GM11168 (cell line): Measurements from ENCODE around the gene TRPM7.
"Not testable (repeated sequence)": the region's sequence is repeated elsewhere in the genome, so short reads cannot be mapped to it uniquely, and the experiment has no call there.

Source experiments
- in situ Hi-C: fragments of 300-500 bp; cut with MboI; formaldehyde crosslinking; loops from one replicate; pipeline ENCODE4 v1.12.0; 2022; ENCODE audit warnings: low sequenced_read_pairs; ENCODE audit not compliant: unreplicated experiment

TRPM7 gene, protein sequence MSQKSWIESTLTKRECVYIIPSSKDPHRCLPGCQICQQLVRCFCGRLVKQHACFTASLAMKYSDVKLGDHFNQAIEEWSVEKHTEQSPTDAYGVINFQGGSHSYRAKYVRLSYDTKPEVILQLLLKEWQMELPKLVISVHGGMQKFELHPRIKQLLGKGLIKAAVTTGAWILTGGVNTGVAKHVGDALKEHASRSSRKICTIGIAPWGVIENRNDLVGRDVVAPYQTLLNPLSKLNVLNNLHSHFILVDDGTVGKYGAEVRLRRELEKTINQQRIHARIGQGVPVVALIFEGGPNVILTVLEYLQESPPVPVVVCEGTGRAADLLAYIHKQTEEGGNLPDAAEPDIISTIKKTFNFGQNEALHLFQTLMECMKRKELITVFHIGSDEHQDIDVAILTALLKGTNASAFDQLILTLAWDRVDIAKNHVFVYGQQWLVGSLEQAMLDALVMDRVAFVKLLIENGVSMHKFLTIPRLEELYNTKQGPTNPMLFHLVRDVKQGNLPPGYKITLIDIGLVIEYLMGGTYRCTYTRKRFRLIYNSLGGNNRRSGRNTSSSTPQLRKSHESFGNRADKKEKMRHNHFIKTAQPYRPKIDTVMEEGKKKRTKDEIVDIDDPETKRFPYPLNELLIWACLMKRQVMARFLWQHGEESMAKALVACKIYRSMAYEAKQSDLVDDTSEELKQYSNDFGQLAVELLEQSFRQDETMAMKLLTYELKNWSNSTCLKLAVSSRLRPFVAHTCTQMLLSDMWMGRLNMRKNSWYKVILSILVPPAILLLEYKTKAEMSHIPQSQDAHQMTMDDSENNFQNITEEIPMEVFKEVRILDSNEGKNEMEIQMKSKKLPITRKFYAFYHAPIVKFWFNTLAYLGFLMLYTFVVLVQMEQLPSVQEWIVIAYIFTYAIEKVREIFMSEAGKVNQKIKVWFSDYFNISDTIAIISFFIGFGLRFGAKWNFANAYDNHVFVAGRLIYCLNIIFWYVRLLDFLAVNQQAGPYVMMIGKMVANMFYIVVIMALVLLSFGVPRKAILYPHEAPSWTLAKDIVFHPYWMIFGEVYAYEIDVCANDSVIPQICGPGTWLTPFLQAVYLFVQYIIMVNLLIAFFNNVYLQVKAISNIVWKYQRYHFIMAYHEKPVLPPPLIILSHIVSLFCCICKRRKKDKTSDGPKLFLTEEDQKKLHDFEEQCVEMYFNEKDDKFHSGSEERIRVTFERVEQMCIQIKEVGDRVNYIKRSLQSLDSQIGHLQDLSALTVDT (N-terminal part only)

DNA sequence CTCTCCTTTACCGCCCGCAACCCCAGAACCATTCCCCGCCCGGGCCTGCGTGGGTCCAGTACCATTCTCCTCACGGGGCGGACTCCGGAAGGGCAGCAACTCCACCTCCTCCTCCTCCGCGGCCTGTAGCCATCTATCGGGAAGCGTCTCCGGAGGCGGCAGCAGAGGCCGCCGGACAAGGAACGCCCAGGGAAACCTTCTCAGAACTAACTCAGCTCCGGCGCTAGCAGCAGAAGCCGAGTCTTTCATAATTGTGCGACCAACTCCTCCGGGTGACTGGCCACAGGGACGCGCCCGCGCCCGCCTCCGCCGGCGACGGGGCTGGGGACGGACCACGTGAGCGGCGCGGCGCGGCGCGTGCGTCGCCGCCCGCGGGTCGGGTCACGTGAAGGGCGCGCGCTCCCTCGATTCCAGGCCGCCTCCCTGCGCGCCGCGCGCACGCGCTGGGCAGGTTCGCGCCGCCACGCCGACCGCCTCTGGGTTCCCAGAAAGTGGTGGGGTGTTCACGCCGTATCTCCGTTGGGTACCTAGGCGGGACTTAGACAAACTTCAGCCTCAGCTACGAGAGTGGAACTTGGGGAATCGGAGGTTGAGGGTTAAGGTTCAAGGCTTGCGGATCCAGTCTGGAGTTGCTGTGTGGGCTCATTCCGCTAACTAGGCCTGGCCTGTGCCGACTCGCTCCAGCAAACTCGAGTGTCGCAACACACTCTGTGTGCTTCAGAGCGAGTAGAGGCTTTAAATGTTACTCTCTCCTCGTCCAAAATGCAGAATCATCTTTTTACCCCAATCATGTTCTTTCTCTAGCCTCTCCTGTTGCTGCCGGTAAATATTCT, at the start of gene TRPM7:
Gene TRPM7 (minus strand): TSS at position 329 of the 833 bp plus-strand sequence. CDS start 264 bp downstream, at position 65.
- in situ Hi-C loops = no loop called here

- in situ Hi-C loops = no loop called here
These were observed 48.6 kb upstream of the TRPM7 start for GRCh38 chr15:50735156-50735555.

GRCh38 chr15:50726315-50726714, 39.7 kb upstream of the TRPM7 start:
- in situ Hi-C loops = no loop called here

DNA sequence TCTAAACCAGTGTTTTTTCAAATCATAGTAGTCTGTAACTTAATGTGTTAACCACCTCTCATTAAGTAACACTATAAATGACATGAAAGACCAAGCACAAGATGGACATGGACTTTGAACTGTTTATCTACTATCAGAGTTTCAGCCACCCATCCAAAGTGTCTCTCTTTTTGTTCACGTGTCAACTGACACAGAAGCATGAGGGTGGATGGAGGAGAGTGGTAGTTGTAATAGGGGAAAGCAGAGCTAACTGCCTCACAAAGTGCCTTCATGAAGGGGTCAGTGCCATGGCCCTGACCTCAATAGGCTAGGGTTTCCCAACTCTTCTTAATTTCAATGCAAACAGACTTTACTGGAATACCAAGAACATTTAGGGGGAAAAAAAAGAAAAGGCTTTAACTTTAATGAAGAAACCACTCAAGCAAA, 32.1 kb upstream of the TRPM7 start:
- in situ Hi-C loops = no loop called here

GRCh38 chr15:50712018-50712417, 25.4 kb upstream of the TRPM7 start:
- in situ Hi-C loops = no loop called here

DNA sequence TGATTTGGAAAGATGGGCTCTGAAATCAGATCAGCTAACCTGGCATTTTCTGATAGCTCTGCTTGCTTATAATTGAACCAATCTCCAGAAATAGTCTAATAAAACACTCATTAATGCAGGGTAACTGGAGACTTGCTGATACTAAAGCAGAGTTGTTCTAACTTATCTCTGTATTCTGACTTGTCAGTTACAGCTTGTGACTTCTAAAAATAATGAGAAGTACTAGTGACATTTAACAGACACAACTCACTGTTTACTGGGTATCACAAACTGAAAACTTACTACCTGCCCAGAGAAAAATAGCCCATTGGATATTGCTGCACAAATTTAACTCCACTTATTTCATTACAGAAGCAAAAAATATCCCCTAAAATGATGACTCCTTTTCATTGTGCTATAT, 24.0 kb upstream of the TRPM7 start:
- in situ Hi-C loops = no loop called here

DNA sequence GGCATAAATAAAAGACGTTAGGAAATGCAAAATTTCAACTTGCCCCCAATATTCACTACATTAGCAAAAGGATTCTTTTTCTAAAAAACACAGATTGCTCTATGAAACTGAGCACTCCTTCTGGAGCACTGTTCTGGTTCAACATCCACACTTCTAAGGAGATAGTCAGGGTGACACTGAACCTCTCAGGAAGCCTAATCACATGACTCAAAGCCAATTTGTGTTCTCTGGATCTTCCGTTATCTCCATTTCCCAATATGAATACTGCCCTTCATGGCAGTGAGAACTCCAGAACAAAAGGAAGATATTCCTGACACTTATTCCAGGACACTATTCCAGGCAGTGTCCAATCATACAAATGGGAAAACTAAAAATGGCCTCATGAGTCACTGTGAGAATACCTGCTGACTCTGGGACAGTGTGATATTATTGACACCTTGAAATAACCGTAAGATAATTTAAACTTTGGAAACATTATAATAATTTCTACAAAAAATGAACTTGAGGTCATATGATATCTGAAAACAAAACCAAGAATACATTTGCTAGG, 21.4 kb upstream of the TRPM7 start:
- in situ Hi-C loops = no loop called here

DNA sequence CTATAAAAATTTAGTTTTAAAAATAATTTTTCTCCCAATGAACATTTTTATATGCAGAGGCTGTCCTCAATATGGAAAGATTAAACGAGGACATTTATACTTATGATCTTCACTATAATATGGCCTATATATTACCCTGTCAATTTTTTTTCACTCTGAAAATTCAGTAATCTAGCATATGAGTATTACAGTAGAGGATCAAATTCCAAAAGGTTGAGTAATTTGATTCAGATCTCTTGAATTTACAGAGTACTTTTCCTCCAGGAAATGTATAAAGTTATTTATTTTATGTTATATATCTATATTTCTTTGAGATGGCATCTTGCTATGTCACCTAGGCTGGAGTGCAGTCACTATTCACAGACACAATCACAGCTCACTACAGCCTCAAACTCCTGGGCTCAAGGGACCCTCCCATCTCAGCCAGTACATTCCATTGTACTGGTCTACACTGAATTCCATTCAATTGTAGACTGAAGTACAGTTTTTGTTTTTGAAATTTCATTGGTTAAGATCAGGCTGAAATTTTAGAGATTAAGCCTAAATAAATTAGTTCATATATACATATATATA, 16.3 kb upstream of the TRPM7 start:
- in situ Hi-C loops = no loop called here

DNA sequence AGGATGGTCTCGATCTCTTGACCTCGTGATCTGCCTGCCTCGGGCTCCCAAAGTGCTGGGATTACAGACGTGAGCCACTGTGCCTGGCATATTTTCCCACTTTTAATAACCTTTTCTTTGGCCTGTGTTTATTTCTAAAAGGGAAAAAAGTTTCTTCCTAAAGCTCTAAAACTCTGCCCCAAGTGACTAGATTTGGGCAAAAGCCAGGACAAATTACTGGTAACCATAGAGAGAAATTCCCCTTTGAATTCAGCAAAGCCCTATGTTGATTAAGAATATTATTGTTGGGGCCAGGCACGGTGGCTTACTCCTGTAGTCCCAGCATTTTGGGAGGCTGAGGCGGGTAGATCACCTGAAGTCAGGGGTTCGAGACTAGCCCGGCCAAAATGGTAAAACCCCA, 11.5 kb upstream of the TRPM7 start:
- in situ Hi-C loops = no loop called here

- in situ Hi-C loops = no loop called here
These were observed 10.7 kb upstream of the TRPM7 start for GRCh38 chr15:50697109-50697797.

DNA sequence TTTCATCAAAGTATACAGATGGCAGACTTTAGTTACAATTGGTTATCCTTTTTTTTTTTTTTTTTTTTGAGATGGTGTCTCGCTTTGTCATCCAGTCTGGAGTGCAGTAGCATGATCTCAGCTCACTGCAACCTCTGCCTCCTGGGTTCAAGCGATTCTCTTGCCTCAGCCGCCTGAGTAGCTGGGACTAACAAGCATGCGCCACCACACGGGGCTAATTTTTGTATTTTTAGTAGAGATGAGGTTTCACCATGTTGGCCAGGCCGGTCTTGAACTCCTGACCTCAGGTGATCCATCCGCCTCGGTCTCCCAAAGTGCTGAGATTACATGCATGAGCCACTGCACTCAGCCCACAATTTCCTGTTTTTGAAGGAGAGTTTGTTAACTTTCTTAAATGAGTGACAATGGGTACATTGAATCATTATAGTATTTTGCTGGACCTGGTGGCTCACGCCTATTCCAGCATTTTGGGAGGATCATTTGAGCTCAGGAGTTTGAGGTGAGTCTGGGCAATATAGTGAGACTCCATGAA, 8.1 kb upstream of the TRPM7 start:
- in situ Hi-C loops = not testable (repeated sequence)

DNA sequence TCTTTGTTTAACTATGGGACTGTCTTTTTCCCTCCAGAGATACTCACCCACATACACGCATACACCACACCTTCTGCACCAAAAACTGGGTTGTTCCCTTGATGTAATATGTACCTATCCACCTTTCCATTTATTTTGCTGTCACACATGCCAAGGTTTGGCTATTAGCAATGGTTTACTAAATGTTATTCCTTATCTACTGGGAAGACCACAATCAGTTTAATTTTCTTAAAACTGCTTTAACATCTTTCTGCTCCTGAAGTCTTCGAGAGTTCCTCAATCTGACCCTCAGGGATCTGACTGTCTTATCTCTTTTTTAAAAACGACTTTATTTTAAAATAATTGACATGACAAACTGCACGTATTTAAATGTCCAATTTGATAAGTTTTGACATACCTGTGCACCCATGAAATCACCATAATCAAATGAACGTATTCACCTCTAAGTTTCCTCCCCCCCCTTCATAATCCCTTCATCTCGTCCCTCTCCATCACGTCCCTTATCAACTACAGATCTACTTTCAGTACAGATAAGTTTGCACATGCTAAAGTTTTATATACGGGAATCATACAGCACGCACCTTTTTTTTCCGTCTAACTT, 805 bp upstream of the TRPM7 start:
- in situ Hi-C loops = no loop called here

DNA sequence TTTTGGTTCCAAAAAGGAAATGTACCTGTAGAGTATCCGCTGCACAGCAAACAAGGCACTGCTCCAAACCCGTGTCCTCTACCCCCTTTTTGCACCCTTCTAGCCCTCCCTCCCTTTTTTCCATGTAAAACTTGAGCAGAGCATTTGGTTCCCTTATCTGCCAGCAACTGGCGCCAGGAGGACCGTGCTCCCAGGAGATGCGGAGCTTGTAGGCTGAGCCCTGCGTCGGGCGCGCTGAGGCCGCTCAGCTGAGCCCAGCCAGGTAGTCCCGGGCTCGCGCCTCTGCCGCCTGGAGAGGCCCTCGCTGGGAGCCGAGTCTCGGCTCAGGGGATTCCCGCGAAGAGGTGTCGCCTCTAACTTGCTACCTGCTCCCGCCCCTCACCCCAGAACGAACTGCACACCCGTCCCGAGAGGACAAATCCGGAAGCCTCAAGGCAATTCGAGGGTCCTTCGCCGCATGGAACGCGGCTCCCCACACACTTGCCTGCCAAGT, 575 bp downstream of the TRPM7 start:
- in situ Hi-C loops = no loop called here

DNA sequence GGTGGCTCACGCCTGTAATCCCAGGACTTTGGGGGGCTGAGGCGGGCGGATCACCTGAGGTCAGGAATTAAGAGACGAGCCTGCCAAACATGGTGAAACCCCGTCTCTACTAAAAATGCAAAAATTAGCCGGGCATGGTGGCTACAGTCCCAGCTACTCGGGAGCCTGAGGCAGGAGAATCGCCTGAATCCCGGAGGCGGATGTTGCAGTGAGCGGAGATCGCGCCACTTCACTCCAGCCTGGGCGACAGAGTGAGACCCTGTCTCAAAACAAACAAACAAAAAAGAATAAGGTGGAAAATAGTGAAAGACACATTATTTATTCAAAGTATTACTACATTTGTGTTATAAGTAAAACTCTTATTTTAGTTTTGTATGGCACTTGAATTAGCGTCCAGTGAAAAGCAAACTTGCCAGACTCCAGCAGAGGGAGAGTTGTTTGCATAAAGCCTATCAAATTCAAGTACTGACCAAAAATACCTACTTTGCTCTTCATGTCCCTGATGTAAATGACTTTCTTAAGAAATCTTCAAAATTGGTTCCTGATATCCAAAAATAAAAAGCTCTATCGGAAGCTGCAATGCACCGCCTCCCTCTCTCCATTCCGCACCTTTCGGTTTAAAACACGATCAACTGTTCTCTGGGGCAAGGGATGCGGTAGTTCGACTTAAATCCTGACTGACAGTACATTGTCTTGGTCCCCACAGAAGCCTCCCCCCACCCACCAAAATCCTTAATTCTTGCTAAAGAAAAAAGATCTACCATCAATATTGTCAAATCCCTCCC, 1.2 kb downstream of the TRPM7 start:
- in situ Hi-C loops = no loop called here

DNA sequence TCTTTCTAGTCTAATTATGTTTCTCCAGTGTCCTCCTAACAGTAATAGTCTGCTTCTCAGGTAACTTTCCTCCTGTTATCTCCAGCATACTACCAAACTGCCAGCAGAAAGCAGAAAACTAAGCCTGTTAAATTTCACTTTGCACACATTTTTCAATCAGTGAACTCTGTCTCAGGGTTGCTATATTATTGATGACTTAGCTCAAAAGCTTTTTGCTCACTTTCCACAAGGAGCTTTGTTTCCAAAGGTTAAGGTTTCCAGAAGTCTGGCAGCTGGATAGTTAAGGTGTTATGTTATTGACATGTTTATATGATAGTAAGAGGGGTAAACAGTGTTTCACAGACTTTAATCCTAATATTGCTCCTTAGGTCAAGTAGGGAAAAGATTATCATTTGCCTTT, 5.1 kb downstream of the TRPM7 start:
- in situ Hi-C loops = no loop called here

GRCh38 chr15:50676799-50677483, 9.7 kb downstream of the TRPM7 start:
- in situ Hi-C loops = loop anchor here (10.0 kb wide), 1 partner anchor 208 kb away; no protein-coding TSS in a partner anchor
